Activated CD8-positive, alpha-beta memory T cell treated with anti-CD3 and anti-CD28 coated beads for 48 hours (primary cell): ENCODE data around the gene CFAP100.

ENCODE experiments used
- DNase-seq, 3 experiments: peaks; one replicate each; pipeline ENCODE4 v3.0.0-alpha.2; 2020; ENCODE audit warnings: low read depth in 2 of 3, low spot score in 2 of 3

Gene CFAP100

DNA sequence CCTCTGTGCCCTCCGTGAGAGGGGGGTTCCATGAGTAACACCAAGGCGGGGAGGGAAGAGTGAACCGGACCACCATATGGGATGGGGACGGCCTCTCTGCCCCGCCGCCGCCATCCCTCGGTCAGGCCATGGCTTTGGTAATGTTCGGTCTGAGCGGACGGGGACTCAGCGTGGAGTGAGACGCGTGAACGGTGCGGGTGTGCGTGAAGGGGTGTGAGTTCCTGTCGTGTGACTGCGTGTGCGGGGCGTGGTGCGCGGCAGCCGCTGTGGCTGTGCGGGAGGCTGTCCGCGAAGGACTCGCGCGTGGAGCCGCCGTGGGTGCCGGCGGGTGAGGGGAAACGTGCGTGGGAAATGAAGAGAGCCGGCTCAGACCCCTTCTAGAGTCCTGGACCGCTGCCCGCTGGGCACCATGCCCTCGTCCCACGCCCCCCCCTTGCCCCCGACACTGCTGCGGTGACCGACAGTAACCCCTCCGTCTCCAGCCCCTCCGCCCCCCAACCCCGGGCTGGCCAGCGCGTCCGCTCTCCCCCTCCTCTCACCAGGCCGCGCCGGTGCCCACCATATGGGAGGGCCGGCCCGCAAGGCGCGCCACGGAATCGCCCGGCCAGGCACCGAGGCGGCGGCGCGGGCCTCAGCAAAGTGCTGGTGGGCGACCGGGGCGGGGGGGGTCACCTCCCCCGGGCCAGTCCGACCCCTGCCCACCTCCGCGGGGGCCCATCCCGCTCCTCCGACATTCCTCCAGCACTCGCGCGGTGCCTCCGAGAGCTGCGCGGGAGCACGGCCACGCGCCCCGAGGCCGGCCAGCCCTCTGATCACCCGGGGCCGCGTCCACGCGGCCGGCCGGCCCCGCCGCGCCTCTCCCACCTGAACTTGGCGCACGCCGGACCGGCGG lies 38.1 kb upstream of the CFAP100 start:
- no peak for DNase-seq

DNA sequence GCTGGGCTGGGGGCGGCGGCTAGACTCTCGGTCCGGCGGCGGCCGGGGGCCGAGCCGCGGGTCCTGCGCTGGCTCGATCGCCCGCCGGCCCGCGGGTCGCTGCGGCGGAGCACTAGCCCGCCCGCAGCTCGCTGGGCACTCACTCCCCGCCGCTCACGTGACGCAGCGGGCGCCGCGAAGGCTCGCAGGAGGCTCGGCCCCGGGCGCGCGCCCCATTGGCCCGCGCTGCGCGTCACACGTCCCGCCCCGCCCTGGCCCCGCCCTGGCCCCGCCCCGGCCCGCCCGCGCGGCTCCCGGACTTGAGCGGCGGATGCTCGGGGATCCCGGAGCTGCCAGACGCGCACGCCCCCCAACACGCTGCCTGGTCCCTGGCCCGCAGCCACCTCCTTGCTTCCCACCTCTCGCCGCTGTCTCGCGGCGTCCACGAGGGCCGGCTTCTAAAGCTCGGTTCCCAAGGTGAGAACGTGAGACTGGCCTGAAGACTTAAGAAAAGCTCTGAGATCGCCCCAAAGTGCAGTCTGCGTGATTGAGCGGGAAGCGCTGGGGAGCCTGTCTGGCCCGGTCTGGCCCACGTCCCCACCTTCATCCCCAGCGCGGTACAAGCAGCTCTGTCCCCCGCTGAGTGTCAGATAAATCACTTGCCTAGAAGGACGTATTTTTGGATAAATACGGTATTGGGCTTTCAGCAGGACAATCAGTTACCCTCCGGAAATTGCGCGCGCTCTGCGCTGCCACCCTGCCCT lies 37.2 kb upstream of the CFAP100 start, which contains the start of gene KLF15:
KLF15 (minus strand) TSS at position 114 of the 743 bp plus-strand sequence. CDS start 4,486 bp downstream, outside the sequence.
- DNase-seq: peak; percentile 48 to 69 (median 58)

DNA sequence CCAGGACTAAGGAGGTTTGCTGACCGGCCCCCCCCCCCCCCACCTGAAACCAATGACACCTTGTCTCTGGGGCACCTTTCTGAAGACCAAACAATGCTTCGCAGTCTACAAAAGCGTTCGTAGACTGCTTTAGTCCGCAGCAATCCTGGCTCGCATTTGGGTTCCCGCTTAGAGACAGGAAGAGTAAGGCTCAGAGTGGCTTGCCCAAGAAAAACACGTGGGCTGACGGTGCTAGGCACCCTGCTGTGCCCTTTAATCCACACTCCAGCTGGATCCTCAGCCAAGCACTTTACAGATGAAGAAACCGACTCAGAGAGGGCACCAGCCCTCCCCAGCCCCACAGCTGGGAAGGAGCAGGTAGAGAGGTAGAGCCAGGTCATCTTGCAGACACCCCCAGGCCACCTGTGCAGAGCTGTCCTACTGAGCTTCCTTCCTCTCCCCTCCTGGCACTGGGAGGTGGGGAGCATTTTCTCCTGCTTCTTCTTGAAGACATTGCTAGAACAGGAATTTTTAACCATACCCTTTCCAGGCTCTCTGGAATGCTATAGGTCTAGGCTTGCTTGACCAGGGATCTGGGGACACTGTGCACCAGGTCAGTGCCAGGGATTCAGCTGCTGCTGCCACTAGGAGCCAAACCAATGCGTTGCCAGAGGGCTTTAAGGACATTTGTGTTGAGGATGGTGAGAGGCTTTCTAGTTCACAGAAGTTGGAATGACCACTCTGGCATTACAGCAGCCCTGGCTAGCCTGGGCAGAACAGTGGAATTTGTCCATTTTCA lies 36.5 kb upstream of the CFAP100 start:
- DNase-seq: no peak

DNA sequence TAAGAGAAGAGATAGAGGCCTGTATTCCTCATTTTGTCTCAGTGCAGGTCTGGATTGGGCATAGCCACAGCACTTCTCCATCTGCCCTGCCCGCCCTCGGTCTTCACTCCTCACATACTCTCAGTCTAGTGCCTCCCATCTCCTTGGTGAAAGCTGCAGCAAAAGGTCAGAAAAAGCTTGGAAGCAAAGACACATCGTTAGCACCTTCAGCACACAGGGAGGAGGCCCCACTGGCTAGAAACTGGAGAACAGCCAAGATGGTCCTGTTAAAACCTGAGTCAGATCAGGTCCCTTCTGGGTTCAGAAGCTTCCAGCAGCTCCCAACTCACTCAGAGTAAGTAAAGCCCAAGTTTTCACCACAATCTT lies 35.9 kb upstream of the CFAP100 start:
- DNase-seq: no peak

DNA sequence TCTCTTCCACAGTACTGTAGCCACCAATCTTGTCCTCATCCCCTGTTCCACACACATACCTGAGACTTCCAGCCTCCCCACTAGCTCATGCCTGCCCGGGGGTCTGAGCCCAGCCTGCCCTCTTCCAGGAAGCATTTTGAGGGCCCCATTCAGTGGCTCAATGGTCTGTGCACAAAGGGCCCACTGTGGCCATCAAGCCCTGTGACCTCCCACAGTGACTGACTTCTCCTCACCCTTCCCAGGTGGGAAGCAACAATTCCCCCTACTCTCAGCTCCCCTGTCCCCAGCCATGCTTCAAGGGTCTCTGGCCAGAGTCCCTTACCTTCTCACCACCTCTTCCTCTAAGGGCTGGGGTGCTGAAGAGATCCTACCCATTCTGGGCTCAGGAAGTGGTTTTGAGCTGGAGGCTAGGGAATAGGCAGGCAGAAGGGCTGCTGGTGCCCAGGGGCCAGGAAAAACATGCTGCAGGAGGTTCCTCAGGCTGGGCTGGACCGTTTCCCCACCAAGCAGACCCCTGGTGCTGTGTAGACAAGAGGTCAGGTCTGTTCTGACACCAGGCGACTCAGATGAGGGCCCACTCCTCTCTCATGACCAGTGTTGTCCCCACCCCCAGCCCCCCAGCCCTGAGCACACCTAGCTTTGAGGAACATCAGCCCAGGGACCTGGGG lies 34.5 kb upstream of the CFAP100 start:
- DNase-seq: no peak

DNA sequence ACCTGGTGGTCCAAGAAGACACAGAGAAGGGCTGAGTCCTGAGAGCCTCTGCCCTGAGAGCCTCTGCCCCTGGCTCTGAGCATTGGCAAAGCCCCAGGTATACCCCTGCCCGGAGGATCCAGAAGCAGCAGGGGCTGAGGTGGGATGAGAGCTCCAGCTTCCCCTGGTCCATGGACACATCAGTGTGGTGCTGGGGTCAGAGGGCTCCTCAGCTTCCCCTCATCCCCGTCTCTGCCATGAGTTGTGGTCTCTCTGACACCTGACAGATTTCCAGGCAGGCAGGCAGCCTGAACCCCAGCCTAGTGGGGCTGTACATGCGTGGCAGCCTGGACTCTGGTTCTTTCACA lies 34.0 kb upstream of the CFAP100 start:
- no peak for DNase-seq

DNA sequence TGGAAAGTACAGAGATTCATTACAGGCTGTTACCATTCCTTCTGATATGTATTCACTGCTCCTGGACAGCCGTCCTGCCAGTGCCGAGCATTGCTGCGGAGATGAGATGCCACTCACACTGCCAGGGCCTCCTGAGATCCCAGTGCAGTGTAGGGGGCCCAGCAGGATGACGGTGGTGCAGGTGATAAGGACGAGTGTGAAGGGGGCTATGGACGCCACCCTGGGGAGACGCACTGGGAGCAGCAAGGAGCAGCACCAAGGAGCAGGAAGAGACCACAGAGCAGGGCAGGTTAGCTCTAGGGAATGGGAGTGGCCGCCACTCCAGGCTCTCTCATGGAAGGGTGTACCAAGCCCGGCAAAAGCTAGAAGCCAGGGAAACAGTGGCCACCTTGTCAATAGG lies 33.5 kb upstream of the CFAP100 start:
- no peak for DNase-seq

DNA sequence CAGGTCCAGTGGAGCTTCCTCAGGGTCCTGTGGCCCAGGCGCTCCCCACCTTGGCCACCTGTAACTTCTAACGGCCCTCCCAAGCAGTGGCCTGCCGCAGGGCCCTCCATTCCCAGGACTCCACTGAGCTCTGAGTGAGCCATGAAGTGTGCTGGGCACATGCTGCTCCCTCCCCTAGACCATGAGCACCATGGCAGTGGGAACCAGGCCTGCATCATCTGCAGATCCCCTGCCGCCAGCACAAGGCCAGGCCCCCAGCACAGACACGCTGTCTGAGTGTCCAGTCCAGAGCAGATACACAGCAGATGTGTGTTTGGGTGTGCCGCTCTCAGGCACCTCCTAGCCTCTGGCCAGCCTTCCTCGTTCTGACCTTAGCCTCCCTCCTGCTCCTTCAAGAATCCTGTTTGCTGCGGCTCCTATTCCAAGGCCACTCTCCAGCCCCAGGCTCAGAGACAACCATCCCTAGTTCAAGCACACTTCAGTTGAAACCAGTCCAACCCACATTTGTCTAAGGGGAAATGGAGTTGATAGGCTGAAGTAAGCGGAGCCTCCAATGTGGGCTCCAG lies 30.5 kb upstream of the CFAP100 start:
- DNase-seq: no peak

DNA sequence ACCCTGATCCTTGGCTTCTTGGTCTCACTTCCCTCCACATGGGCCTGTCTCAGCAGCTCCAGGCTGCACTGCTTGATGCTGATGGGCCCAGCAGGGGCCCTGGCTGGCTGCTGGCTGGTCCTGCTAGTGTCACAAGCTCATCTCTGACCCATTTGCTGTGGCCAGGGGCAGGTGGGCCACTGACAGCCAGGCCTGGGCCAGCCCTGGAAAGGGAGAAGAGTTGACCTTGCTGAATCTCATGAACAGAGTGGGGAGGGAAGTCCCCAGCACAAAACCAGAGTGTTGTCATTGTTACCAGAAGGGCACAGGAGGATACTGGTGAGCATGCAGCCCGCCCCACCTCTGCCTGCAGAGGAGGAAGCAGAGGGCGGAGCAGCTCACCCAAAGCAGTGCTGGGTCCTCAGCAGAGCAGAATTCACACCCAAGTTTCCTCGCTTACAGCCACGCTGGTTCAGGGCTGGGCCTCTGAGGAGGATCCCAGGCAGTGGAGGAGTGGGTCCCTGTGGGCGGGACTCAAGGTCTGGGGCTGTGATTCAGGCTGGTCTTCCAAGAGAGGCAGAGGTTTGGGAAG lies 29.9 kb upstream of the CFAP100 start:
- DNase-seq: no peak

DNA sequence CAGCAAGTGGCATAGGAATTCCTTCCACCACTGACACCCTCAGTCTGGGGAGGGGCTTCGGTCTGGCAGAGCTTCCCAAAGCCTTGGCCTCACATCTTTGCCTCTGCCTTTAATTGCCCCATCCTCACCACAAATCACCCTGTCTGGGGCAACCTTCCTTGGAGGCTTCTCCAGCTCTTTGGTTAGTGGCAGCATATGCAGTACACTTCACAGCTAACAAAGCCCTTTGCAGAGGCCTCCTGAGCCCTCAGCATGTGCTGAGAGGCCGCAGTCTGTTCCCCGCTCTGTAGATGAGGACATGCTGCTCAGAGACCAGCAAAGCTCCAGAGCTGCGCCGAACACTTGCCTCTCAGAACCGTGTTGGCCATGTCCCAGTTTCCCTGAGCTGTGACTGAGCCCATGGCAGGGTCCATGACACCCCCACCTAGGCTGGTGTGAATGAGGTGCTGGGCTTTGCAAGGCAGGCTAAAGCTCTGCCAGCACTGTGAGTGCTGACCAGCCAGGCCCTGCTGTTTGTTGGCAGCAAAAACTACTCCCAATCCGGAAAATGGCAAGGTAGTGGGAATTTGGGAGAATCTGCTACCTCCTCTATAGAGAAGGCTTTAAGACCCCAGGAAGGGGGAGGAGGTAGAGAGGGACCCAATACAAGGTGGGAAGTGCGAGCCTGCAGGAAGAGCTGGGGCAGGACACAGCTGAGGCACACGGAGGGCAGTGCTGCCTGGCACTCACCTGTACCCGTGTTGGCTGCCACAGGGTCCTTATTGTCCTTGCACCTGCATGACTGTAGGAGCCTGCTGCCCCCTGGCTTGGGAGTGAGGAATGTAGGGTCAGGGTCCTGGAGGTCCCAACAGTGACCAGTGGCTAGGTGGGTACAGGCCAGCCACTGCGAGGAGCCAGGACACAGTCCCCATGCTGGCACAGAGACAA lies 29.1 kb upstream of the CFAP100 start:
- DNase-seq: no peak

DNA sequence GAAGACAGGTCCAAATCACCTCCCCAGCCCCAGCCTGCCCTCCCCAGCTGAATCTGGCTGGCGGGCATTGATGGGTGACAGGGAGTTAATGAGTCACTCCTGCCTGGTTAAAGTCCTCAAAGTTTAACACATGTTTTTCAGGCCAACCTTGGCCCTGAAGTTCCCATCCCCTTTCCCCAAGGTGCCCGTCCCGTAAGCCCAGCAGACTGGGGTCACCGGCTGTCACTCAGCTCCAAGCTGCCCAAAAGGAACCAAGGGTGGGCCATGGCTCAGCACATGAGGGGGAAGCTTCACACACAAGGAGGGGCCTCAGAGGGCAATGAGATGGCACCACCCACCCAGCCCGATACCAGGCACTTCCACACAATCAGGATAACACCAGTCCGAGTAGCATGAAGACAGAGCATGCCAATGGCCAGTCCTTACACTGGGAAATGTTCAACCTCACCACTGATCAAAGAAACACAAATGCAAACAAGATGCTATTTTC lies 27.3 kb upstream of the CFAP100 start:
- DNase-seq: no peak

DNA sequence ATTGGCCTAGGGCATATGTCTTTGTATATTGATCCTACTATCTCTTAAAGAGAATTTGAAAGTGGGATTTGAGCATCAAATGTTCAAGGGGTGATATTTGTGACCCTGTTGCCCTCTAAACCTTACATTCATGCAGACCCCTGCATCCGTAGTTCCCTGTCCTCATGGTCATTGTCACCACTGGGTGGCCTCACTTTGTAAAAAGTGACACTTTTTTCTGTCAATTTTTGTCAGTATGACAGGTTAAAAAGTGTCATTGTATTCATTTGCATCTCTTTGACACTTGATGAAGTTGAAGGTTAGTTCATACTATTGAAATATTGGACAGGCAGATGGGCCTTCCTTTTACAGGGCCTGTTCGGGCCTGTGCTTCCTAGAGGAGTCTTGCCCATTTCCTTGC lies 25.2 kb upstream of the CFAP100 start:
- no peak for DNase-seq

DNA sequence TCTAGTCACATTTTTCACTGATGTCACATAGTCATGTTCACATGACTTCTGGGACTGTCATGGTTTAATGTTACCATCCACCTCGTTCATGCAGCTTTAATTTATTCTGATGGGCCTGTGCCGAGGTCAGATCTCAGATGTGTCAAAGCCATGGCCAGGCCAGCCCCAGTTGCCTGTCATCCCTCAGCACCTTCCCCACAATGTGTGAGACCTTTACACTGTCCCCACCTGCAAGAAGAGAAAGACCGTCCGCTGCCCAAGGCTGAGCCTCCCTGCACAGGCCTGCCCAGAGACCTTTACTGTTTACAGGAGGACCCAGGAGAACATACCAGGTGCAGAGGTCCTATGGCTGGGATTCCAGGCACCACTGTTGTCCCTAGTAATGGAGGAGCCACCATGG lies 24.7 kb upstream of the CFAP100 start:
- DNase-seq: no peak

DNA sequence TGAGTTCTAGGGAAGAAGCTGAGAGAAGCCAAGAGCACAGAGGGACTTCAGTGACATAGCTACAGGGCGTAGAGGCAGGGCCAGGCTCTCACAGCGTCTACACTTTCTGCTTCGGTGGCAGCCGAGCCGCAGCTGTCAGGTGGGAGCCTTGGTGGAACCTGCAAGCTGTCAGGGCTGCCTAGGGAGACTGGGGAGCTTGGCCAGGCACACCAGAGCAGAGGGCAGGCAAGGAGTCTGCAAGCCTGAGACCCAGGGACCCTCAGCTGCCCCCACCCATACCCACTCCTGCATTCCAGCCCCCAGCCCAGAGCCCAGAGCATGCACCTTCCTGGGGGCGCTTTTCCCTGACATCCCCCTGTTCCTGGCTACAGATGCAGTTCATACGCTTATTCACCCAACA lies 24.1 kb upstream of the CFAP100 start:
- no peak for DNase-seq

DNA sequence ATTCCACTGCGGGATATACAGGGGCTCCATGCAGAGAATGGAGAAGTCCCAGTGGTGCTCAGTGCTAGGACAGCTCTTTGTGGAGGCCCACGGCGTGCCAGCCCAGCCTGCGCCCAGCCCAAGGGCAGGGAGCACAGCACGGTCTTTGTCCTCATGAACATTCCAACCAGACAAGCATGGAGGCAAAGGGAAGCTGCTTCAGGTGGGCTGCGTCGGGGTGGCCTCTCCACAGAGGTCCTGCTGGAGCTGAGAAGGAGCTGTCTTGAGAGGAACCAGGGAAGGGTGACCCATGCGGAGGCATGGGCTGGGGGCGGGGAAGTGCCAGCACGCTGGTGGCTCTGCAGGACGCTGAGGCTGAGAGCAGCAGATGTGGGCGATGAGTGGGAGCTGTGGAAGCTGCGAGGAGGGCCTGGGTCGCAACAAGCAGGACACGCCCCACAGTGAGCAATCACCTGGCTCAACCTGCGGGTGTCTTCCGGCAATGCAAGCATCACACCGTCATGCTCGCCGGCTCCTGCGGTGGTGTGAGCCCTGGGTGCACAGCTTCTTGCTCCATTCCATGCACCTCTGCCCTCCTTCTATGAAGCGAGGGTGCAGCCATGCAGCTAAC lies 23.5 kb upstream of the CFAP100 start:
- no peak for DNase-seq

DNA sequence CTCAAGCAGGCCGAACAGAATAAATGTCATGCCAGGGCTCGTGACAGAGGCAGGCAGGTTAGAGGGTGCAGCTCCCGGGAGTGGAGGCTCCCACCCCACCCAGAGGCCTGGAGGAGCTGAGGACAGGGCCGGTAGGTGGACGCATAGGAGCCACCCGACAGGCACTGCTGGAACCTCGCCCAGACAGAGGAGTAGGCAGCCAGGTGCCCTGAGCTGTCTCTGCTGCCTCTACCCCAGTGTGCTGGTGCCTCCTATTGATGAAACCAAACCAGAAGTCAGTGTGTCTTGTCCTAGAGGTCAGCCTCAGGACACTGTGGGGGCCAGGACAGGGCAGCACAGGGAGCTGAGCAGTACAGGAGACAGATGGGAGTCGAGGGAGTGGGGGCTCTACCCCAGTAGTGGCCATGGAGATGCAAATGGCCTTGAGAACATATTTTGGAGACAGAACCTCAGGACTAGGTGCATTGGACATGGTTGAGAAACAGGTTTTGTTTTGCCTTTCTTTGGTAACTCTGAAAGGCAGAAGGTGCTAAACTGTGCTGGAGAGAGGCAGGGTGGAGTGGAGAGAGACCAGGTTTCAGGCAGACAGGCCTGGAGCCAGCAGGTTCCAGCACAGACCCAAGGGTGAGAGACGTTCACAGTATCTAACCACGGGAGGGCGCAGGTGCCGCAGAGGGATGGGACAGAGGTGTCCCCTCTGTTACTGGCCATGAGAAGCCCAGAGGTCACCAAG lies 22.1 kb upstream of the CFAP100 start:
- no peak for DNase-seq

DNA sequence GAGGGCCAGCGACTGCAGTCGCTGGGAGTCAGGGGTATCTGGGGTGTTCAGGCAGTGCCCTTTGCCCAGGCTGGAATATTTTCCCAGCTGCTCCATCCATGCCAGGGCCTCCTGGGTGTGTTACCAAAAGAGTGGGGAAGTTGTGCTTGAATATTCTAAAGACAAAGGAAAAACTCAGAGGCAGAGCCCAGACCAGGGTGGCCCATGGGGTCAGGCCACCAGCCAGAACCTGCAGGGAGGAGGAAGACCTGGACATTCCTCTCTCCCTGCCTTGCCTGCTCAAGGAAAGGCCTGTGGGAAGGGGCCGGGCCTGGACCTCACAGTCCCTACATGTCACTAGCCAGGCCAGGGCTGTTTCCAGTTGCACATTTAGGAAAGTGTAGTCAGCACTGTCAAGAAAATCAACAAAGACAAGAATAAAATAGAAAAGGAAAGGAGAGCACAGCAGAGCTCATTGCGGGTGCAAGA lies 21.5 kb upstream of the CFAP100 start:
- no peak for DNase-seq
